ENCODE results near the gene DPP6.

DNA sequence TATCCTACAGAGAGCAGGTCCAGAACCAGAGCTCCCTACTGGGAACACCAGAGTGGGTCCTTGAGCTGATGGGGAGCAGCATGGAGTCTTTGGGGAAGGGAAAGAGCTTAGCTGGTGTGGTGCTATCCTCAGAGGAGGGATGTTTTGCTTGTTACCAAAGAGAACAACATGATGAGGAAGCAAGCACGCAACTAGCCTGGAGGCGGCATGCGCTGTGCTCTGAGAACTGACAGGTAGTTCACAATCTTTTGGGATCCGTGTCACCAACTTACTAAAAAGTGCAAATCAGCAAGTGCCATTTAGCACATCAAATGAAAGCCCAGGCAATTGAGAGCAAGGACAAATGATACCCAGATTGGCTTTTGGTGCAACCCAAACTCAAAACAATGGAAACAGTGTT lies 257.9 kb downstream of the DPP6 start:
- no peak for TF ChIP-seq CTCF (IDR thresholded peaks at IDR 0.05)
- no peak for TF ChIP-seq POLR2A (IDR thresholded peaks at IDR 0.05)
- no peak for TF ChIP-seq POLR2AphosphoS5 (IDR thresholded peaks at IDR 0.05)
